NOMO-1 treated with dmso at 0.1 percent for 144 hours (cell line): ENCODE results near the gene RMI2.
"Not testable (repeated sequence)": the region's sequence is repeated elsewhere in the genome, so short reads cannot be mapped to it uniquely, and the experiment has no call there.

ENCODE experiments used
- DNase-seq: peaks from one replicate; lab custom pipeline; 2025; ENCODE audit not compliant: unreplicated experiment; lab: John Stamatoyannopoulos, UW

Gene RMI2

DNA sequence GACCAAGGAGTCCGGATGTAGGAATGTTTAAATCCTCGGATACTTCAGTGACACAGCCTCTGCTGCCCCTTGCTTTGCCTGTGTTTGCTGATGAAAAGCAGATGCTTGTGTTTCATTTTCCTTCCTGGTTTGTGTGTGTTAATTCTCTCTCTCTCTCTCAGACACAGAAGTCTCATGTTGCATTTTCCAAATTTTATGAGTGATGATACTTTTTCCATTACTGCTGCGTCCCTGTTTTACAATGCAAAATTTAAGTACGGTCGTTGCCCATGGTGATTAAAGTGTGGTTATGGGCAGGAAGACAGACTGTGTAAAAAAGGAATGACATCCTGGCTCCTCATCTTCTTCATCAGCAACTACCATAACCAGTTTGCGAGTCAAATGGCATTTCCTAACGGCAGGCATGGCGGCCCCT, 5.7 kb downstream of the RMI2 start:
- no peak for DNase-seq

DNA sequence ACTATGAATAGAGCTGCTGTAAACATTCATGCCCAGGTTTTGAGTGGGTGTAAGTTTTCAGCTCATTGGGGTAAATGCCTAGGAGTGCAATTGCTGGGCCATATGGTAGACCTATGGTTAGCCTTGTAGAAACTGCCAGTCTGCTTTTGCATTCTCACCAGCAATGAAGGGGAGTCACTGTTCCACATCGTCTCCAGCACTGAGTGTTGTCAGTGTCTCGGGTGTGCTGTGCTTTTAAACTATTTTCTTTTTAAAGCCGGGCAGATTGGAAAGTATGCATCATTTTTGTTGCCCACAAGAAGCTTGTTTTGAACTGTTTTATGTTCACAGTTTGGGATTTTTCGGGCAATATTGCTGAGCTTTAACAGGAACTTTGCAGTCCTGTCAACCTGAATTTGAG, 7.9 kb downstream of the RMI2 start:
- DNase-seq, result no peak

DNA sequence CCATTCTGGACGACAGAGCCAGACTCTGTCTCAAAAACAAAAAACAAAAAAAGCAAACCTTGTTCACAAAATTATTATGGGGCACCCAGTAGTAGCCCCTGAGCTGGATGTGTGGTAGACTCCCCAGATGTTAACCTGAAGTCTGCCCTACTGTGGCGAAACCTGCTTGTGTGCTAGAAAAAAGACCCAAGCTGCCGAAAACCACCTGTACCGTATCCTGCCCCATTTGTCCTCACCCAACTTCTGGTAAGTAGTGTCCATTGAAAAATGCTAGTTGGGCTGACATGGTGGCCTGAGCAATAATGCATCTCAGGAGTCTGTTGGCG, 9.1 kb downstream of the RMI2 start:
- DNase-seq, result no peak

DNA sequence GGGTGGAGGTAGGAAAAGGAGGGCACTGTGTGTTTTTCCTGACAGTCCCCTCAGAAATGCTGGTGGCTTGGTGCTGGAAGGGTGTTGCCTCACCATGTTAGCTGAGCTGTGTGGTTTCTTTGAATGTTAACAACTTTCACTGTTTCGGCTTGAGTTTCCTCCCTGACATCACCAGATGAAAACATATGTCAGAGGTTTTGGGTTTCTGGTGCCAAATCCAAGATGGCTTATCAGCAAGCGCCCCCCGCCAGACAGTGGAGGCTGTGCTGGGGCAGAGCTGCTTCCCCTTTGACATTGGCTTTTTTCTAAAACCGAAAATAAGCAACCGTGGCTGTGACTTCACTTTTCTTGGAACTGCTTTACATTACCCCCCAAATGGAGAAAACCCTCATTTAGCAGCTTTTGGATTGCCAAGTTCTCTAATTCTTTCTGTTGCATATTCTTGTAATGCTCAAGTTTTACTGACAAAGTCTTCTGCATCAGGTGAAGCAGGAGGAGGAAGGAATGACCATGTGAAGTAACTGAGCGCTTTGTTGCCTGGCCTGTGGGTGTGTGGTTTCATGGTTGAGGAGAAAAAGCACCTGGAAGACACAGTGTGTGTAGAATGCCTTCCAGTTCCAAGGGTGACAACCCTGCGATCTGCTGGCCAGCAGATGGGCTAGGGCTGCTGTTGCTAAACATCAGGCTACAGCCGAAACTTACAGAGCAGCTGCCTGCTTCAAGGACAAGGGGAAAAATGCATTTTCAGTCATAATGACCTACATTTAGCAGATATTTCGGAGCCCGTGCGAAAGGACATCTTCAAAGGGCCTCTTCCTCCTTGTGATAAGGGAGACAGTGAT, 9.7 kb downstream of the RMI2 start:
- peak; percentile 56 for DNase-seq

DNA sequence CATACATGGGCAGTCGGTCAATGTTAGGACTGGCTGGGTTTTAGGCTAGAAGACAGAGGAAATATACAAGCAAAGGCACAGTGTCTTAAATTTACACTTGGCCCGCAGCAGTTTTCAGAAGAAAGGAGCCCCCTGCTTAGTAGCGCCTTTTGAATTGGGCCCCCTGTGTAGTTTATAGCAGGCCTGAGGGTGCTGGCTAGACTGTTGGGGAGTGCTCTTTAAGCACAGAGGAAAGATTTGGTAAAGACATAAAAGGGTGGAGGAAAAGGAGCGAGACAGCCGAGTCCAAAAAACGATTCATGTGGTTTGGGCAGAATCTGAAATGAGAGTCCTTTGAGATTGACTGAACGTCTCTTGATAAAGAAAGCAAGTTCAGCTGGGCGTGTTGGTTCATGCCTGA, 10.6 kb downstream of the RMI2 start:
- no peak for DNase-seq

DNA sequence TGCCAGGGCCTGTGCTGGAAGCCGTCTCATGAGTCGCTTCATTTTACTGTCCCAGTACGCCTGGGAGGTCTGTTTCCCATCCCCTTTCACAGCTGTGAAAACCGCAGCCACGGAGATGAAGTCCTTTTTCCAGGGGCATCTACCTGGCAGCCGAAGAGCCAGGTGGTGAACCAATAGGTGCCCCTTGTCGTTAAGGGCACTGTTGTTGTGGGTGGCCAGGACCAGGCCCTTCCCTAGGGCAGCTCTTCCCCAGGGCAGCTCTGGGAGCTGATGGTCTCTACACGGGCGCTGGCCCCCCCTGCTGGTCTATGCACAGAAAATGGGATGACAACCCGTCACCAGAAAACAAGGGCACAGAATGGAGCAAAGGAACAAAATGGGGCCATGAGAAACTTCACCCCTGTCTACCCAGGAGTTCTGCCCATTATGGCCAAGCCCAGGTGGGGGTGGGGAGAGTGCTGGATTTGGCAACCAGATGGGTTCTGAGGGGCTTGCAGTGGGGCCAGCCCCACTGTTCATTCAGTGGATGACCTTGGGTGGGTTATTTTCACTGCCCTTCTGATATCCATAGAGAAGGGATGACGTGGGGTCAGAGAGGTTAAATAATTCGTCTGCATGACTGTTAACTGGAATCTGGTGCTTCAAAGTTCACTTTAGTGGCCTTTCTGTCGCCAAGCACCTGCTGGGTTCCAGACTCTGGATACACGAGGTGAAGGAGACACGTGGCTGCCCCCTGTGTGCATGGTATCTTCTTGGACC, 11.5 kb downstream of the RMI2 start:
- DNase-seq, result peak; percentile 14

DNA sequence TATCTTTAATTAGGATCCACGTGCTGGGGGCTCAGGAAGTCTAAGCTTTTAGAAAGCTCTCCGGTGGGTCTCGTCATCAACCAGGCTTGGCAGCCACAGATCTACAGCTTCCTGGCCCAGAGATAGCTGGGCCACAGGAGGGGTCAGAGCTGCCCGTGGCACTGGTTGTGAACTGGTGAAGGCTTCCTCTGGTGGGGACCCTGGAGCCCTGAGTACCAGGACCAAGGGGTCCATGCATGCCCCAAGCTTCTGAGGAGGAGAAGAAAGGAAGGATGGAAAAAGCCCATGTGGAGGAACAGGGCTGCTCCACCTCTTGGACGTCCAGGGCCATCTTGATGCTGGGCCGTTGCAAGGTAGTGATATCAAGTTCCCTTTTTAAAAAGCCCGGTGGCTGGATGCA, 13.3 kb downstream of the RMI2 start:
- DNase-seq, result no peak

DNA sequence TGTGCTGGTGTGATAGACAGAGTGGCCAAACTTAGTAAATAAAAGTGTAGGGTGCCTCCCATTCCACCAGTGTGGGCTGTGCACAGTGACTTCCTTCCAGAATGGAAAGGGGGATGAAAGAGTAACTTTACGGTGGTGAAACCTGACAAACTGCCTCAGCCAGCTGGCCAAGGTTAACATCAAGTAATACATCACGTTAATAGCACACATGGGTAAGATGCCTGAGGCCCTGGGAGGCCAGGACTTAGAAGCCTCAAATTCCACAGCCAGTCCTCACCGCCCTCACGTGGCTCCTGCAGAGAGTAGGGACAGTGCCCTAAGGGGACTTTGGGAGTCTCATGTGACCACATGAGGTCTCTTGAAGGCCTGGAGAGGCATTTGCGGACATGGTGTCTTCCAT, 14.1 kb downstream of the RMI2 start:
- no peak for DNase-seq

DNA sequence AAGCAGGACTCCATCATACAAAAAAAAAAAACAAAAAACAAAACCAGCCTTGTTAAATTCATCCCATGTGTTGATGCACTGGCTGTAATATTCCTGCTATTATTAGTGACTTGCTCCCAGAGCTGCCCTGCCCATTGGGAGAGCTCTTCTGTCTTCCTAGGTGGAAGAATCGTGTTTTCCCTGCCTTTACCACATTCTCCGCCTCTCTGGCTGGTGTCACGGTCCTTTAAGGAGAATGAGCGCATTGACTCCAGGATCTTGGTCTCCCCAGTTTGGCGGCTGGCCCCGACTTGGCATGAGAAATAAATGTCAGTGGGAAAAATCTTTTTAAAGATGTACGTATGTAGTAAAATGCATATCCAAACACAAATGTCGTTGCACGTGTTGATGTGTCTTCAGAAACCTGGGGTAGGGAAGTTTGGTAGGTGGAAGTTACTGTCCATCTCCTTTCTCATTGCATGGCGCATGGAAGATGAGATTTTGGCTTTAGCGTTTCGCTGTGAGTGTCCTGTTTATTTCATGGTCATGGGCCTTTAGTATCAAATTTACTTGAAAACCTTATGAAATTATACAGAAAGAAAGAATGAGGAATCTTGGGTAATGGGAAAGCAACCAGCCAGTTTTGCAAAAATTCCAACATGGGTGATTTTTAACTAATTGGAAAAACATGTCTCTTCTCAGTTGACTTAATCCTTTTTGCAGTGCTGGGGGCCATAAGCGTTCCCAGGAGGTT, 15.5 kb downstream of the RMI2 start:
- DNase-seq, result no peak

DNA sequence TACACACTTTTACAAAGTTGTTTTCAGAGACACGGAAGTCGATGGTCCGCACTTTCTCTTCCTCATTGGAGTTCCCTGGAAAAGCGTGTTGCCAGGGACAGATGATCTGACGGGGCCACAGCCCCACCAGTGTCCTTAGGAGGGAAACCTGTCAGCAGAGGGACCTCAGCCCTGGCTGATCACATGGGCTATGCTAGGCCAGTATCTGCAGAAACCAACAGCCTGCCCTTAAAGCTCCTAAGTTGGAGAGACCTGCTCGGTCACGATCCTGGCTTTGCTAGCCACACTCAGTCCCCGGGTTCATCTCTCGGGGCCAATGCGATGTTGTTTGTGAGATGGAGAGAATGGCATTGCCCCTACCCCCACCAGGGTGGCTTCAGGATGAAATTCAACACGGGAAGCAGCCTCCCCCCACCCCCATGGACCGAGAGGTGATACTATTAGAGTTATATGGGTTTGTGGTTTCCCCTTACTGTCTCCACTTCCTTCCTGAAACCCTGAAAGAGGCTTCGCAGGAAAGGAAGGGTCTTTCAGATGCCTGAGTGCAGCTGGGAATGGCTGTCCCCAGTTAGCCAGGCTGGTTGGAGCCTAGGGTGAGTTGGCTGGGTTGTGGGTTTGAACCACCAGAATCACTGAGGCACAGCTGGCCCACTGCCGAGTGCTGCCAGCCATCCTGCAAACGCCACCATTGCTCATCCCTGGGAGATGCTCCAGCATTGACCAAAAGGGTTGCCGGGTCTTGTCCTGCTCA, 16.6 kb downstream of the RMI2 start:
- DNase-seq, result peak; percentile 12

DNA sequence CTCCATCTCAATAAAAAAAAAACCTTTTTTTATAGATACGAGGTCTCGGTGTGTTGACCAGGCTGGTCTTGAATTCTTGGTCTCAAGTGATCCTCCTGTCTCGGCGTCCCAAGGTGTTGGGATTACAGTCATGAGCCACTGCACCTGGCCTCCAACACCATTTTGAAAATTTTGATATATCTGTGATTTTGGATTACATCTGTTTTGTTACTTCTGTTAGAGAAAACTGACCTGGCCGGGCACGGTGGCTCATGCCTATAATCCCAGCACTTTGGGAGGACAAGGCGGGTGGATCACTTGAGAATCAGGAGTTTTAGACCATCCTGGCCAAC, 18.6 kb downstream of the RMI2 start:
- DNase-seq, result no peak

DNA sequence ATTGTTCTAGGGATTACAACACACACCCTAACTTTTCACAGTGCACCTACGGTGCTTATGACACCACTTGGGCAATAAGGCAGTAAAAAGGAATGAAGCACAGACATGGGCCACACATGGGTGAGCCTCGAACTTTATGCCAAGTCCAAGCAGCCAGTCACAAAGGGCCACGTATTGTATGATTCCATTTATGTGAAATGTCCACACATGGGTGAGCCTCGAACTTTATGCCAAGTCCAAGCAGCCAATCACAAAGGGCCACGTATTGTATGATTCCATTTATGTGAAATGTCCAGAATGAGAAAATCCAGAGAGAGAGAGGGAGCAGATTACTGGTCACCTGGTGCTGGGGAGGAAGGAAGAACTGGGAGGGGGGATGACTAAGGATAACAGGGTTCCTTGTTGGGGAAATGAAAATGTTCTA, 22.2 kb downstream of the RMI2 start:
- no peak for DNase-seq

DNA sequence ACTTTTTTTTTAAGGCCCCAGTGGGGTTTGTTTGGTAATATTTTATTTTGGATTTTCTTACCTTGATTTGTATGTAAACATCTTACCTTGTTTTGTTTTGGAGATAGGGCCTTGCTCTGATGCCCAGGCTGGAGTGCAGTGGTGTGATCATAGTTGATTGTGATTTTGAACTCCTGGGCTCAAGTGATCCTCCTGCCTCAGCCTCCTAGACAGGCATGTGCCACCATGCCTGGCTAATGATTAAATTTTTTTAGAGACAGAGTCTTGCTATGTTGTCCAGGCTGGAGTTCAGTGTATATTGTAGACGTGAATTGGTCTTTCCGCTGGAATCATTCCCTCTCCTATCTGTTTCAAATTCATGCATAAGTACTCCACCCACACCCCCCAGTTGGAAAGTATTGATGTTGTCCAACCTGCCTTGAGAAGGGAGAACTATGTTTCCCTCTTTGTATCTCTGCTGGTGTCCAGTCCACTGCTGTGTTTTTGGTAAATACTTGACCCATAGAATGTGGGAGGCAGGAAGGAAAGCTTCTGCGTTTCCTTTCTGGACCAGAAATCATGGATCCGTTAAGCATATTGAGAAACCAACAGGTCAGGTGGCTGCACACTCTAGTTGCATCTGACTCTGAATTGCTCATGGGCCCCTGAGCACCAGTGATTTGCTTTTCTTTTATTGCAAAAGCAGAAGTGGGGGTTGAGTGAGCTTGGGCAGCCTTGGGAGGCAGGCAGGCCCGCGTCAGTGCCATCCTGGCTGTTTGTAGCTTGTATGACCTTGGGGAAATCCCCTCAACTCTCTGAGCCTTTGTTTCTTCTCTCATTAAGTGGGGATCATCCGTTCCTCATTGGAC, 25.0 kb downstream of the RMI2 start:
- peak; percentile 85 for DNase-seq

DNA sequence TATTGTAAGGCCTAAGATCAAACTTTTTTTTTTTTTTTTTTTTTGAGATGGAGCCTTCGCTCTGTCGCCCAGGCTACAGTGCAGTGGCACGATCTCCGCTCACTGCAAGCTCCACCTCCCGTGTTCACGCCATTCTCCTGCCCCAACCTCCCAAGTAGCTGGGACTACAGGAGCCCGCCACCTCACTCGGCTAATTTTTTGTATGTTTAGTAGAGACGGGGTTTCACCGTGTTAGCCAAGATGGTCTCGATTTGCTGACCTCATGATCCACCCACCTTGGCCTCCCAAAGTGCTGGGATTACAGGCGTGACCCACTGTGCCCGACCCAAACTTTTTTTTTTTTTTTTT, 25.6 kb downstream of the RMI2 start:
- not testable (repeated sequence) for DNase-seq

DNA sequence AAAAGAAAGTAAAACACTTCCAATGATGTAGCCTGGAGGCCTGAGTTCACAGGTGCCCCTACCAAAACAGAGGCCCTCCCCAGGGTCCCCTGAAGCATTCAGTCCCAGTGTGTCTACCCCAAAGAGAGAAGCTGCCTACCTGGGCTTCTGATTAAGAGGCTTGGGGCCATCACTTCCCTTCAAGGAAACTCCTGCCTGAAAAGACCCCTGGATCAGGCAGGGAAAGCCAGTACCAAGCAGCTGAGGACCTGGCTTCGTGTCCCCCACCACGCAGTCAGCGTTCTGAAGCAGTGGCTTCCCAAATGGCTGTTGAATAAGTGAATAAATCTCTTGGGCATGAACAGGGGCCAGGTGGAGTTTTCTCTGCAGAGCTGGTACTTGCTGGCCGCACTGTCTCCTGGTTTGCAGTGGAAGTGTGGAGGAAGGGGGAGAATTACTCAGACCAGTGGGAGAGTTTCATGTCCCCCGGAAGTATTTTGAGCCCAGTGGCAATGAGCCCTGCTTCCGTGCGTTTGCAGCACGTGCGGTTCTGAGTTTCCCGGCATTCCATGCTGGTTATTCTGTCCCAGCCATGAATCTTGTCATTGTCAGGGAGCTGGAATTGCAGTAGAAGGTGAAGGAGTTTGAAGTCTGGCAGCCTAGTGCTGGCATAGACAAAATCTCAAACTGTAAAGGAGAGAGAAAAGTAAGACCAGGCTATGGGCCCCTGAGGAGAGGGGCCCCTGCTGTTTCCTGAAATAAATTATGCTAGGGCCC, 27.0 kb downstream of the RMI2 start:
- no peak for DNase-seq

DNA sequence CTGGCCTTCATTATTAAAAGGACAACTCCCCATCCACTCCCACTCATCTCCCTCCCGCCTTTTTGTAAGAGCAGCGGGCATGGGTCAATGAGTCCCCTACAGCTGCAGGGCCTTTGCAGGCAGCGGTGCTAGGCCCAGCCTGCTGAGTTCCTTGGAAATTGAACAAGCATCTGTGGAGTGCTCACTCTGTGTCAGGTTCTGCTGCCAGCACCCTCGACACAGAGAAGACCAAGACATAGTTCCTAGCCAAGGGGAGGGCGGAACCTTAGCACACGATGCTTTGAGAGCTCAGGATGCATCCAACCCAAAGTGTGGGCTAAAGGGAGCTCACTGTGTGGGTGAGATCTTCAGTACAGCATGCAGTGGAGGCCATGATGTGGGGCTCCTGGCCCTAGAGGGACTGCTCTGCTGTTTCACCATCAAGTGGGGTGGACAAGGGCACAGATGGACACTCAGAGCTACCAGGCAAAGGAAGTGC, 27.6 kb downstream of the RMI2 start:
- DNase-seq, result no peak

DNA sequence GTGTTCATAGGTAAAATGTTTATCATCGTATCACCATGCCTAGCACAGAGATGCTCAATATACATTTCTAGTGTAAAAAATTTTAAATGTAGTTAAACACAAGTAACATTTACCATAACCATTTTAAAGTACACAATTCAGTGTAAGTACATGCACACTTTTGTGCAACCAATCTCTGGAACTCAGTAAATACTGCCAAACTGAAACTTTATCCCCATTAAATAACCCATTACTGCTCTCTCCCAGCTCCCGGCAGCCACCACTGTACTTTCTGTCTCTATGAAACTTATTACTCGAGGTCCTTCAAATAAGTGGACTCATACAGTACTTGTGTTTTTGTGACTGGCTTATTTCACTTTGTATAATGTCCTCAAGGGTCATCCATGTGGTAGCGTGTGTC, 29.0 kb downstream of the RMI2 start:
- no peak for DNase-seq

DNA sequence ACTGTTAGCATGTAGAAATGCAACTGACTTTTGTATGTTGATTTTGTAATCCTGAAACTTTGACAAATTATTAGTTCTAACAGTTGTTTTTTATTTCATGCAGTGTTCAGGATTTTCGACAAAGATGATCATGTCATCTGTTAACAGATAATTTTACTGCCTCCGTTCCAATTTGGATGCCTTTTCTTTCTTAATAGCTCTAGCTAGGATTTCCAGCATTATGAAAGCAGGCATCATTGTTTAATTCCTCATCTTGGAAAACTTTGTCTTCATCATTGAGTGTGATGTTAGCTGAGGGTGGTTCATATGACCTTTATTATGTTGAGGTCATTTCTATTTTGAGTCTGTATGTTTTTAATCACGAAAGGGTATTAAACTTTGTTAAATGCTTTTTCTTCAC, 31.9 kb downstream of the RMI2 start:
- no peak for DNase-seq

DNA sequence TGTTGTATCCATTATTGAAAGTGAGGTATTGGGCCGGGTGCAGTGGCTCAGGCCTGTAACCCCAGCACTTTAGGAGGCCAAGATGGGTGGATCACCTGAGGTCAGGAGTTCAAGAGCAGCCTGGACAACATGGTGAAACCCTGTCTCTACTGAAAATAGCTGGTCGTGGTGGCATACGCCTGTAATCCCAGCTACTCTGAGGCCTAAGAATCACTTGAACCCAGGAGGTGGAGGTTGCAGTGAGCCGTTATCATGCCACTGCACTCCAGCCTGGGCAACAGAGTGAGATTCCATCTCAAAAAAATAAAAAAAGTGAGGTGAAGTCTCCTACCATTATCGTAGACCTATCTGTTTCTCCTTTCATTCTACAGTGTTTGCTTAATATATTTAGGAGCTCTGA, 33.7 kb downstream of the RMI2 start:
- not testable (repeated sequence) for DNase-seq

DNA sequence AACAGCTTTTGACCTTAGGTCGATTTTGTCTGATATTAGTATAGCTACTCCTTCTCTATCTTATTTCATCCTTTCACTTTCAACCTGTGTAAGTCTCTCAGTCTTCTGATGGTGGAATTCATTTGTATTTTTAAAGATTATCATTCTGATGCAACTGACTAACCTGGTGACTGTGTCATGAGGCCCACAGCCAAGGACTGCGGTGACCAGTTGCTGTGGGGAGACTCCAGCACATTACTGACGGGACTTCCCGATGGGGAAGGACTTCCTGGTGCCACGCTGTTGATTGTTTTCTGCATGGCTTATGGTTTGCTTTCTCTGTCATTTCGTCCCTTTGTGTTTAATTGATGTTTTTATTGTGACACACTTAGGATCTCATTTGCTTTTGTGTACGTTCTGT, 34.2 kb downstream of the RMI2 start:
- no peak for DNase-seq
